Transverse colon (tissue), 4 donors: ENCODE data around the gene GRAMD2B. TPM values are rescaled to one million over a fixed set of nuclear protein-coding genes. Genes with fewer than 3 reads are reported as not detected.

ENCODE experiments used
- DNase-seq: peaks from one replicate; pipeline ENCODE4 v3.0.0-alpha.2; 2019
- H3K27ac ChIP-seq, 4 donors: fragments of 200-600 bp; sonication (generic); 2 replicates each; pipeline ENCODE4 v1.5.1; 2016 to 2018; ENCODE audit warnings: inconsistent platforms in 4 of 4
- H3K27me3 ChIP-seq: fragments of 200-600 bp; sonication (generic); 2 replicates; pipeline ENCODE4 v1.5.1; 2017; ENCODE audit warnings: inconsistent platforms
- H3K36me3 ChIP-seq, 4 donors: fragments of 200-600 bp; sonication (generic); 2 replicates each; pipeline ENCODE4 v1.5.1; 2017 to 2019; ENCODE audit warnings: inconsistent platforms in 4 of 4
- H3K4me1 ChIP-seq, 4 donors: fragments of 200-600 bp; sonication (generic); 2 replicates each; pipeline ENCODE4 v1.5.1; 2017 to 2020; ENCODE audit warnings: inconsistent platforms in 4 of 4
- H3K4me3 ChIP-seq, 4 donors: fragments of 200-600 bp; sonication (generic); 1 replicate in 1 of 4; 2 replicates in 3 of 4; pipeline versions ENCODE4 v1.5.1 to v1.6.1; 2017 to 2019; ENCODE audit warnings: inconsistent platforms in 4 of 4
- H3K9me3 ChIP-seq, 2 donors: fragments of 200-600 bp; sonication (generic); 2 replicates each; pipeline ENCODE4 v1.5.1; 2017 to 2019; ENCODE audit warnings: inconsistent platforms in 2 of 2
- EP300 ChIP-seq: sonication (generic); formaldehyde crosslinking; IDR thresholded peaks from one replicate; pipeline ENCODE4 v1.6.1; 2017; ENCODE audit warnings: antibody characterized with exemption, low read depth
- POLR2A ChIP-seq: fragments of 450-650 bp; IDR thresholded peaks from one replicate; pipeline ENCODE4 v1.6.1; 2016; ENCODE audit warnings: antibody characterized with exemption, mild to moderate bottlenecking, moderate library complexity
- POLR2AphosphoS5 ChIP-seq, 3 donors: sonication (generic); formaldehyde crosslinking; IDR thresholded peaks; one replicate each; pipeline ENCODE4 v1.6.1; 2016; ENCODE audit warnings: antibody characterized with exemption in 3 of 3
- WGBS, 2 donors: methylation state at CpG; one replicate each; pipeline ENCODE4 v1.1.5; 2018; ENCODE audit warnings: low coverage in 1 of 2; 5-methylcytosine and 5-hydroxymethylcytosine counted together
- in situ Hi-C, 4 donors: fragments of 200-750 bp; cut with MboI; loops; one replicate each; pipeline versions ENCODE4 v1.15.0 to v1.15.1; 2017; ENCODE audit warnings: low sequenced_read_pairs in 3 of 4, low pct_ligation_motif_present in 1 of 4, low pct_unique_long_range_greater_than_20kb in 1 of 4
- intact Hi-C: fragments of 100-400 bp; cut with DNase I; formaldehyde crosslinking; loops from one replicate; pipeline ENCODE4 v1.15.1; 2023; ENCODE audit warnings: low total_unique reads
- total RNA-seq, 4 donors: library from RNA; depleted of rRNA; stranded (reverse); fragments of >200 nt; gene quantifications; one replicate each; pipeline ENCODE4 v1.1.0, GENCODE V29; 2016
- TF ChIP-seq, protein P1 (sequence below), 5 experiments: fragments of 200-600 bp in 3 of 5; fragments of 450-650 bp in 2 of 5; sonication (generic) in 3 of 5; IDR thresholded peaks; 1 replicate in 2 of 5; 2 replicates in 3 of 5; pipeline ENCODE4 v1.5.1; 2016 to 2017; ENCODE audit warnings: antibody characterized with exemption in 5 of 5, inconsistent platforms in 3 of 5, mild to moderate bottlenecking in 2 of 5, moderate library complexity in 1 of 5

The GRAMD2B gene
- total RNA-seq, 4 donors from 2014 or later: 93.9 to 191 (median 161) TPM

DNA sequence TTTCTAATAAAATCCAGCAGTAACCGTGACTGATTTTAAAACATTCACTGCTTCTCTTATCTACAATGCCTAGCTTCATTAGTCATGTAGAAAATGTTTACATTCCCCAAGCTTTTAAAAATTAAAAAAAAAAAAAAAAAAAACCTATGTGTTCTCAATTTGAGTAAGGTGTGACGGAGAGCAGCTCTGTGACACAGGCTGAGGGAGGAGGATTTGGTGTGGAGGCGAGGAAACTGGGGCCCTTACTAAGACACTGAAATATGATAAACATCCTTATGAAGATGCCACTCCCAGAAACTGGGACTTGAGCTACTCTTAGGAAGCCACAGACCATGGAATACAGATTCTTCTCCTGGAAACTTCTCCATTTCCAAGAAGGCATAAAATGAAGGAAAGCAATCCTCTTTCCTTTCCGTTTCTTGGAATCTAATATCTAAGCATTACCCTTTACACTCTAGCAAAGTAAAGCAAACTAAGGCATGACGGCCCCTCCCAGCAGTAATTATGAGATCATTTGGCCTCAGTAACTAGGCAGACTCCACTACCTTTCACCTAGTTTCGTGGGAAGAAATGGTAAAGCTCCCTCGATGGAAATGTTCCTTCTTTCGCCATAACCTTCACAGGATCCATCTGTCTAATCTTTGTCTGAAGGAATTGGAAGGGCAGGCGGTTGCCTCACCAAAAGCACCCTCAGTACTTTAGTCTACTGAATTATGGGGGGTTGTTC lies 23.5 kb downstream of the GRAMD2B start:
- peaks cover 13 to 68% (median 29%) of the 10 kb centered on the region in 4 donors for H3K4me1 ChIP-seq
- TF ChIP-seq EP300 (no peak), POLR2AphosphoS5 (IDR thresholded peaks at IDR 0.05) (peak in 1 of 3 donors; percentile 67)
- DNase-seq: peak; percentile 61
- H3K9me3 ChIP-seq: no peaks in the 10 kb centered on the region
- WGBS, 2 donors: 41 to 53% methylated on average over 7 to 9 of the region's 9 CpGs
- intact Hi-C loops: no loop called here
- H3K4me3 ChIP-seq: no peak overlapping the region
- no peaks in the 10 kb centered on the region for H3K27me3 ChIP-seq
- no peaks in the 10 kb centered on the region for H3K36me3 ChIP-seq
- in situ Hi-C loops: no loop called here
- H3K27ac ChIP-seq: peak overlapping the region; percentile 66 to 80 (median 76)

DNA sequence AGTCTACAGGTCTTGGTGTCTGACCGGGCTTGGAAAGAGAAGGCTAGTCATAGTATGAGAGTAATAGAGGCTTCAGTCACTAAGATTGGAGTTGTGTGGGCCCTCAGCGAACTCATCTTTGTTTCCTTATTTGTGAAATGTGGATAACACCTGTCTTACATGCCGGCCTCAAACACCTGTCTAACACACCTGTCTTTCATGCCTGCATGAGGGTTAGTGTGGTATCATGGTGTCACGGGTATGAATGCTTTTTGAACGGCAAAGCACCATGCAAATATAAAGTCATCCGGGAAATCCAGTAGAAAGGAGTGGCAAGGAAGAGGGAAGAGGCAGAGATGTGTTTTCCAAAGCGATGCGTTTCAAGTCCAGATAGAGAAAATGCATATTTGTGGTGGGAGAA lies 25.5 kb downstream of the GRAMD2B start:
- in situ Hi-C loops: no loop called here
- 54 to 62% methylated on average over 6 to 8 of the region's 8 CpGs for WGBS, 2 donors

DNA sequence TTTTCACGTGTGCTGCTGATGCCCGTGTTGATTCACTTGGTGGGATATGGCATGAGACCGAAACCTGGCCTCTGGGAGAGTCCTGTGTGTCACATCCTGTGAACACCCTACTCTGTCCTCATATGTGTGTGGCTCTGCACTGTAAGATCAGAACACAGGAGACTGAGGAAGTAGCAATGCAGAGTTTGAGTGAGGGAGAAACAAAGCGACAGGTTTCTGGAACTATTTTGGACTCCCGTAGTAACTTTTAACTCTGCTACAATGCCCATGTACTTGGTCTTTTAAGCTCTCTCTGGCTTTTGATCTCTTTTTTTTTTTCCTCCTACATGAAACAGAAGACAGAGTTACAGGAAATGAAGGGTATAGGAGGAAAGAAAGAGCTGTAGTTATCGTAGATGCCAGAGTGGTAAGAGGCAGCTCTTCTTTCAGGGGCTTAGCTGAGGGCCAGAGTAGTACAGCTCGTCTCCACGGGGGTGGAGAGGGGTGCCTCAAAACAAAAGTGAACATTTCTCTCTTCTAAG lies 26.6 kb downstream of the GRAMD2B start:
- no peaks in the 10 kb centered on the region for H3K27me3 ChIP-seq
- H3K36me3 ChIP-seq: no peaks in the 10 kb centered on the region
- peak; percentile 39 to 69 (median 56) for TF ChIP-seq POLR2AphosphoS5 (IDR thresholded peaks at IDR 0.05)
- no peak for TF ChIP-seq EP300
- TF ChIP-seq, protein P1, sequence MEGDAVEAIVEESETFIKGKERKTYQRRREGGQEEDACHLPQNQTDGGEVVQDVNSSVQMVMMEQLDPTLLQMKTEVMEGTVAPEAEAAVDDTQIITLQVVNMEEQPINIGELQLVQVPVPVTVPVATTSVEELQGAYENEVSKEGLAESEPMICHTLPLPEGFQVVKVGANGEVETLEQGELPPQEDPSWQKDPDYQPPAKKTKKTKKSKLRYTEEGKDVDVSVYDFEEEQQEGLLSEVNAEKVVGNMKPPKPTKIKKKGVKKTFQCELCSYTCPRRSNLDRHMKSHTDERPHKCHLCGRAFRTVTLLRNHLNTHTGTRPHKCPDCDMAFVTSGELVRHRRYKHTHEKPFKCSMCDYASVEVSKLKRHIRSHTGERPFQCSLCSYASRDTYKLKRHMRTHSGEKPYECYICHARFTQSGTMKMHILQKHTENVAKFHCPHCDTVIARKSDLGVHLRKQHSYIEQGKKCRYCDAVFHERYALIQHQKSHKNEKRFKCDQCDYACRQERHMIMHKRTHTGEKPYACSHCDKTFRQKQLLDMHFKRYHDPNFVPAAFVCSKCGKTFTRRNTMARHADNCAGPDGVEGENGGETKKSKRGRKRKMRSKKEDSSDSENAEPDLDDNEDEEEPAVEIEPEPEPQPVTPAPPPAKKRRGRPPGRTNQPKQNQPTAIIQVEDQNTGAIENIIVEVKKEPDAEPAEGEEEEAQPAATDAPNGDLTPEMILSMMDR (IDR thresholded peaks at IDR 0.05): no peak
- peak; percentile 42 for TF ChIP-seq POLR2A
- no peaks in the 10 kb centered on the region for H3K9me3 ChIP-seq
- peak overlapping the region; percentile 55 to 76 (median 65) for H3K27ac ChIP-seq
- in situ Hi-C loops: no loop called here
- WGBS, 2 donors: 22 to 24% methylated on average over 7 to 8 of the region's 8 CpGs
- DNase-seq: no peak
- H3K4me1 ChIP-seq: peaks cover 18 to 72% (median 38%) of the 10 kb centered on the region in 4 donors
- H3K4me3 ChIP-seq: no peak overlapping the region
- intact Hi-C loops: no loop called here

More for the DNA sequence above, 25.5 kb downstream of the GRAMD2B start:
- intact Hi-C loops: no loop called here
- Histone ChIP-seq H3K4me3 (no peak overlapping the region), H3K27ac (peak overlapping the region in 2 of 4 donors; percentile 55 to 76), H3K9me3 (no peaks in the 10 kb centered on the region), H3K27me3 (no peaks in the 10 kb centered on the region), H3K4me1 (peaks cover 13 to 63% (median 29%) of the 10 kb centered on the region in 4 donors), H3K36me3 (no peaks in the 10 kb centered on the region)
- TF ChIP-seq POLR2A (no peak), POLR2AphosphoS5 (IDR thresholded peaks at IDR 0.05) (no peak), EP300 (no peak)
- TF ChIP-seq, protein P1 (IDR thresholded peaks at IDR 0.05): no peak
- no peak for DNase-seq

DNA sequence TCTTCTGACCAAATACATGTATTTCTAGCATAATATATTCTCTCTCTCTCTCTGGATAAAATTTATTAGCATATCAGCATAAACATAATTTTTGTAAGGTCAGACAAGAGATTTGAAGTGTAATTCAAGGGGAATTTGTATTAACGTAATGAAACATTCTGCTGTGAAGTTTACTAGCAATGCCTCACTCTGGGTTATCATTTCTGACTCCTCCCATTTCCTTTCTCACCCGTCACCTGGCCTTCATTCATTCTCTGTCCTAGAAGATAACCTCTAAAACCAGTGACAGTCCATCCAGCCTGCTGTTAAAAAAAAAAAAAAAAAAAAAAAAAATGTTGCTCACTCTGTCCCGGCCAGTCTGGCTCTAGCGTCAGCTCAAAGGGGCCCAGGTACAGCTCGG lies 27.1 kb downstream of the GRAMD2B start:
- Histone ChIP-seq H3K4me1 (peaks cover 22 to 74% (median 40%) of the 10 kb centered on the region in 4 donors), H3K4me3 (no peak overlapping the region), H3K27me3 (no peaks in the 10 kb centered on the region), H3K9me3 (no peaks in the 10 kb centered on the region), H3K27ac (peak overlapping the region; percentile 55 to 76 (median 65)), H3K36me3 (no peaks in the 10 kb centered on the region)
- TF ChIP-seq, protein P1 (IDR thresholded peaks at IDR 0.05): no peak
- no peak for TF ChIP-seq EP300
- no peak for TF ChIP-seq POLR2A
- no peak for TF ChIP-seq POLR2AphosphoS5 (IDR thresholded peaks at IDR 0.05)
- WGBS, 2 donors: 29 to 57% methylated on average over 1 to 5 of the region's 5 CpGs
- intact Hi-C loops: no loop called here
- no peak for DNase-seq
- in situ Hi-C loops: no loop called here
